ENCODE measurements around the gene F11R.

The F11R gene

DNA sequence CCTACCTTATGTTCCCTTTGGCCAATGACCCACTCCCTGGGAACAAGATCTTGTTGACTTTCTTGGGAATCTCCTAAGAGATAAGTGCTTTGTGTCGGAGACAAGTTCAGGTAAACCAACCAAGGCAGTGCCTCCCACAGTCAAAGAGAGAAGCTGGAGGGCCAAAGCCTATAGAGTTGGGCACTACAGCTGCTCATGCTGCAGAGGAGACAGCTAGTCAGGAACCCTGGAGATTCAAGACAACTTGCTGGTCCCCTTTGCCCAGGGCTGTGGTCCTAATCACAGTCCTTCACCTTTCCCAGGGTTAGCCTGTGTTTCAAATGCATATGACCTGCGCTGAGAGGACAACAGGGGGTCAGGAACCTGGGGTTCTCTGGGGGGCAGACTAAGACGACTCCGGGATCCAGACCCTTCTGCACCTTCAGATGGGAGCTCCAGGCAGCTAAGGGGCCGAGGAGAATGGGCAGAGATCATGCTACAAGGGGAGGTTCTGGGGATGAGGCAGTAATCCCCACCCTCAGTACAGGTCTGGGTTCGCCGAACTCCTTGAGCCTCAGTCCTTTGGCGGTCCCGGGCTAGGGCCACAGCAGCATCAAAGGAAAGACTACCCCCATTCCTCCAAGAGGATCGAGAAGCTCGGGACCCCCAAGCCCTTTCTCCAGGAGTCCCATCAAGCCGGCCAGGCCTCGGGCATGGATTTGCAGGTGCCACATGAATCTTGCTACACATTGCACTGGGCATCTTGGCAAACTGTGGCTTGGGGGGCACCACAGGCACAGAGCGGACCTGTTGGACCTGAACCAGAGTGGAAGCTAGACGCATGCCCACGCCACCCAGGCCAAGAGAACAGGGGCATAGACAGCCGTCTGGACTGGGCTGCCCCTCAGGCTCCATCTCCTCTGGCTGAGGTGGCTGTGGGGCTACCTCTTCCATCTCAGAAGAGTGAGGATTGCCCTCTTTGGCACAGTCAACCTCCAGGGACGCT lies 26.8 kb upstream of the F11R start:
- no peak overlapping the region for H3K9ac ChIP-seq (ENCODE audit: insufficient read length, low read depth)
- no peak for TF ChIP-seq ZNF274 (IDR thresholded peaks at IDR 0.05; ENCODE audit: low read depth, low read length)
- TF ChIP-seq YY1 (IDR thresholded peaks at IDR 0.05; ENCODE audit: insufficient read depth, insufficient read length): no peak
- TF ChIP-seq SUZ12 (IDR thresholded peaks at IDR 0.05; ENCODE audit: extremely low read depth, insufficient read depth, insufficient read length): no peak

DNA sequence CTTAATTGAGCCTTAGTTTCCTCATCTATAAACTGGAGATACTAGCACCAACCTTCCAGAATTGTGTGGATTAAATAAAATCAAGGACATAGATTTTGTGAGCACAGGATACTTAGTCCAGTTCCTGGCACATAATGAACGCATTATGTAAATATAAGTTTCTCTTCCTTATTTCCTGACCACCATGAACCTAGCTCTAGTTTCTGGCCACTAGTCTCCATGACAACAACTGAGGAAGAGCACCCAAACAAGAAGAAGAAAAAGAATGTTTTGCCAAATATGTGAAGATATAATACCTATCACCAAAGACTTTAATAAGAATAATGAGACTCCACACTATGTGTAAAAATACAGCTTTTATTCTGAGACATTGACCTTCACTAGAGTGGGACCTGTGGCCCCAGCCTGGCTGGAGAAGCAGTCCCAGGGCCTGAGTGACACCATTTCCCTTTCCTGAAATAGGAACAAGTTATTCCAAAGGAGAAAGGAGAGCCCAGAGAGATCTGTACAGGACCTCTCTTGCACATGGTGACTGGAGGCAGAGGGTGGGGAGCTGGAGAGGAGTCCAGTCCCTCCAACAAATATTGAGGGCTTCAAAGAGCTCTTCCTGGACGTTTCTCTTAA lies 25.8 kb upstream of the F11R start:
- Histone ChIP-seq H3K36me3 (ENCODE audit: insufficient read depth, insufficient read length, low read length) (peaks cover 34% of the 10 kb centered on the region), H3K27me3 (ENCODE audit: insufficient read depth, insufficient read length) (no peaks in the 10 kb centered on the region), H3K4me1 (ENCODE audit: insufficient read depth, insufficient read length) (no peaks in the 10 kb centered on the region), H3K9ac (ENCODE audit: insufficient read length, low read depth) (no peak overlapping the region), H3K9me3 (ENCODE audit: insufficient read depth, low read length) (peaks cover 40% of the 10 kb centered on the region), H3K4me3 (ENCODE audit: insufficient read length, low read depth) (peak overlapping the region; percentile 86)
- TF ChIP-seq ZNF274 (IDR thresholded peaks at IDR 0.05; ENCODE audit: low read depth, low read length): no peak
- no peak for TF ChIP-seq SUZ12 (IDR thresholded peaks at IDR 0.05; ENCODE audit: extremely low read depth, insufficient read depth, insufficient read length)
- no peak for TF ChIP-seq YY1 (IDR thresholded peaks at IDR 0.05; ENCODE audit: insufficient read depth, insufficient read length)
- DNase-seq (ENCODE audit: low read depth, low spot score): no peak

More for the DNA sequence above, 26.8 kb upstream of the F11R start:
- Histone ChIP-seq H3K27me3 (ENCODE audit: insufficient read depth, insufficient read length) (no peaks in the 10 kb centered on the region), H3K36me3 (ENCODE audit: insufficient read depth, insufficient read length, low read length) (peaks cover 24% of the 10 kb centered on the region), H3K4me3 (ENCODE audit: insufficient read length, low read depth) (no peak overlapping the region), H3K9me3 (ENCODE audit: insufficient read depth, low read length) (peaks cover 40% of the 10 kb centered on the region), H3K4me1 (ENCODE audit: insufficient read depth, insufficient read length) (no peaks in the 10 kb centered on the region)
- no peak for DNase-seq (ENCODE audit: low read depth, low spot score)

DNA sequence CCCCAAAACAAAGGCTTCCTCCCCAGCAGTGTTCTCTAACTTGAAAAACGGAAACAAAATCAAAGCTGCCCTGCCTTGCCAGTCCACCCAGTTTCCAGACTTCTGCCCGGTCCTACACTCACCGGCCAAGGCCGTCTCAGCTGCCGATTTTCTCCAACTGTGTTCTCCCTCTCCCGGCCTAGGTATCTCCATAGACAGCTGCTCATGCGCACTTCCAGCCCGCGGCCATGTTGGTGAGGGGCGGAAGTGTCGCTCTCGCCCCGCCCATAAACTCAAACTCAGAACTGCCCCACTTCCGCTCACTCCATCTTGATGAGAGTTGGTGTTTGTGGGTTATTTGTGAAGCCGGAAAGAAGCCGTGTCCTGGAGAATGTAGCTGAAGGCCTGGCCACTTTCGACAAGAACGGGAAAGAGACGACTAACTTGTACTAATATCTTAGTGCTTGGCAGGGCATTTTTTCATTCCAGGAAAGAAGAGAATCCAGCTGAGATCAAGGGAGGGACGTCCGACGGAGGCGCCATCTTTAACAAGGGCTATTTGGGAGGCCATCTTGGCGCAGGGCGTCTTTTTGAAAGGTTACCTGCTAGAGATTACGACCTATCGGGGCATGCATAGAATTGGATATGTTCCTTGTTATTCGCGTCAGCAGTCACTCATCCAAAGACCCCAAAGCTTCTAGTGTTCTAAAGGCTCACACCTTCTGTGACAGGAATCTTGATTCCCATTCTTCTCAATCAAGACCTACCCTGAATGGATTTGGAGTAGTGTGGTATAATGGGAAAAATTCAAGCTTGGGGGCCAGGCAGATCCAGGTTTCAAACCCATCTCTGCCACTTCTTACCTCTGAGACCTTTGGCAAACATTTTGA lies 25.0 kb upstream of the F11R start, which contains the start of gene USF1:
Gene USF1, minus strand, starts transcription at position 242 of the 869 bp plus-strand sequence. CDS start 2,702 bp downstream, outside the sequence.
- Histone ChIP-seq H3K4me3 (ENCODE audit: insufficient read length, low read depth) (peak within 1 kb of the TSS; percentile 86), H3K36me3 (ENCODE audit: insufficient read depth, insufficient read length, low read length) (peaks cover 41% of the 10 kb centered on the region), H3K4me1 (ENCODE audit: insufficient read depth, insufficient read length) (peaks cover 2% of the 10 kb centered on the region), H3K9ac (ENCODE audit: insufficient read length, low read depth) (peak within 1 kb of the TSS; percentile 95), H3K27me3 (ENCODE audit: insufficient read depth, insufficient read length) (no peaks in the 10 kb centered on the region), H3K9me3 (ENCODE audit: insufficient read depth, low read length) (peaks cover 40% of the 10 kb centered on the region)
- TF ChIP-seq YY1 (IDR thresholded peaks at IDR 0.05; ENCODE audit: insufficient read depth, insufficient read length): peak; percentile 97
- no peak for TF ChIP-seq SUZ12 (IDR thresholded peaks at IDR 0.05; ENCODE audit: extremely low read depth, insufficient read depth, insufficient read length)
- DNase-seq (ENCODE audit: low read depth, low spot score): peak; percentile 99

DNA sequence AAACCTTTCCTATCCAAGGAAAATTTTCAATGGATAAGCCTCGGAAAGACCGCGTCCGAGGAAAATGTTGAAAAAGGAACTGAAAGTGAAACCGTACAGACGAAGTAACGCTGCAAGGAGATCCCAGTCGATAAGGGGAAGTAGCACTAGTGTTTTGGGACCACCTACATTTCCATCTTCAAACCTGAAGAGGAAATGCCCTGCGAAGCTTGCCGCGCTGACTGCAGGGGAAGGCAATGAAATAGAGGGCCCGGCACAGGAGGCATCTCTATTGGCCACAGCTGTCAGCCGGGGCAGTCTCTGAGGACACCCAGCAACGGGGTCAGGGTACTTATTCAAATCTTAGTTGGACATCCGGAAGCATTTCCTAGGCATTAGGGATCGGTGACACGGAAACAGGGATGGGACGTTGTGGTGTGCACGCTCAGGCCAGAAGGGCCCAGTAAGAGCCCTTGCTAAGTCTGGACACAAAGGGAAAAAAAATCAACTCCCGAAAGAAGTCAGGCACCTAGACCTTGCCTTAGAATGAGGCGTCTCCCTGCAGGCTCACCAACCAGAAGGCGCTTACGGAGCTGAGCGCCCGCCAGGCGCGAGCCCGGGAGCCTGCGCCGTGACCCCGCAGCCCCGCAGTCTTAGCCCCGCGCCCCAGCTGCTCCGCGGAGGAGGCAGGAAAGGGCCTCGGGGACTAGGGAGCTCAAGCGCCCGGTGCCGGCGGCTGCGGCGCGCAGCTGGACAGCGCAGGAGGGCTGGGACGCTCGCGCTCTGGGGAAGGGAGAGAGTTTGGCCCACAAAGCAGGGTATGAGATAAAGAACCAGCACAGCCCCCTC lies 24.2 kb upstream of the F11R start:
- H3K4me1 ChIP-seq (ENCODE audit: insufficient read depth, insufficient read length): peaks cover 2% of the 10 kb centered on the region
- H3K4me3 ChIP-seq (ENCODE audit: insufficient read length, low read depth): peak overlapping the region; percentile 86
- TF ChIP-seq ZNF274 (IDR thresholded peaks at IDR 0.05; ENCODE audit: low read depth, low read length): no peak
- TF ChIP-seq SUZ12 (IDR thresholded peaks at IDR 0.05; ENCODE audit: extremely low read depth, insufficient read depth, insufficient read length): no peak
- no peak for TF ChIP-seq YY1 (IDR thresholded peaks at IDR 0.05; ENCODE audit: insufficient read depth, insufficient read length)
- H3K27me3 ChIP-seq (ENCODE audit: insufficient read depth, insufficient read length): no peaks in the 10 kb centered on the region
- peak overlapping the region; percentile 95 for H3K9ac ChIP-seq (ENCODE audit: insufficient read length, low read depth)
- DNase-seq (ENCODE audit: low read depth, low spot score): peak; percentile 28
- peaks cover 39% of the 10 kb centered on the region for H3K9me3 ChIP-seq (ENCODE audit: insufficient read depth, low read length)
- peaks cover 49% of the 10 kb centered on the region for H3K36me3 ChIP-seq (ENCODE audit: insufficient read depth, insufficient read length, low read length)

DNA sequence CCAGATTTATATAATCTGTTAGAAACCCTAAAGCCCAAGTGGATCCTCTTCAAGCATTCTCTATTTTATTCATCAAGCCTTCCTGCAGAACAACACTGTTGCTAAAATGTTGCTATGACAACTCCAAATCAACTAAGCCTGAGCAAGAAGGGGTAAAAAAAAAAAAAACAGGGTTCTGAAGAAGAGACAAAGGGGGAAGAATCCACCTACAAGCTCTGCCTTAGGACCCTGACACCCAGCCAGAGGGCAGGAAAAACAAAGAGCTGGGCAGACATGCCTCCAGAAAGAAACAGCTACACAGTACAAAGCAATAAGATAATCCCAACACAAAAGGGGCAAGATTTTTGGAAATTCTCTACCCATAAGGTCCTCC lies 23.6 kb upstream of the F11R start:
- peak overlapping the region; percentile 86 for H3K4me3 ChIP-seq (ENCODE audit: insufficient read length, low read depth)

DNA sequence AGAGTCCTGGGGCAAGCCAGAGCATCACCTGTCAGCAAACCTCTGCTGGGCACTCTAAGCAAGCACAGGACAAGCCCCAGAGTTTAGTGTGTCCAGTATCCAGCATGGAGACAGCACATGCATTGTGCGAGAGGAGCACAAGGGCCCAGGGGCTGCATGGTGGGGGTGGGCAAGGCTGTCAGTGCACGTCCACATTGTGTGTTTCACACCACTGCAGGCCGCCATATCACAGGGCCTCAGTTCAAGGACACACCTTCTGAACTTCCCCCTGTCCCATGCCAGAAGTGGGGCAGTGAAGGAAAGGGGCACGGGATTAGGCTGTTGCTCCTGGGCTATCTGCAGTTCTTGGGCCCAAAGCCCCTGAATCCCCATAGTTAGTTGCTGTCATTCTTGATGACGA lies 18.6 kb upstream of the F11R start:
- Histone ChIP-seq H3K9me3 (ENCODE audit: insufficient read depth, low read length) (no peaks in the 10 kb centered on the region; the same call in 1 of the 2 replicates), H3K4me3 (ENCODE audit: insufficient read length, low read depth) (no peak overlapping the region), H3K4me1 (ENCODE audit: insufficient read depth, insufficient read length) (peaks cover 2% of the 10 kb centered on the region), H3K9ac (ENCODE audit: insufficient read length, low read depth) (no peak overlapping the region), H3K36me3 (ENCODE audit: insufficient read depth, insufficient read length, low read length) (peaks cover 61% of the 10 kb centered on the region), H3K27me3 (ENCODE audit: insufficient read depth, insufficient read length) (no peaks in the 10 kb centered on the region)
- no peak for TF ChIP-seq SUZ12 (IDR thresholded peaks at IDR 0.05; ENCODE audit: extremely low read depth, insufficient read depth, insufficient read length)
- TF ChIP-seq ZNF274 (IDR thresholded peaks at IDR 0.05; ENCODE audit: low read depth, low read length): no peak
- TF ChIP-seq YY1 (IDR thresholded peaks at IDR 0.05; ENCODE audit: insufficient read depth, insufficient read length): no peak
- DNase-seq (ENCODE audit: low read depth, low spot score): no peak

More for the DNA sequence above, 23.6 kb upstream of the F11R start:
- peaks cover 2% of the 10 kb centered on the region for H3K4me1 ChIP-seq (ENCODE audit: insufficient read depth, insufficient read length)
- no peak for TF ChIP-seq SUZ12 (IDR thresholded peaks at IDR 0.05; ENCODE audit: extremely low read depth, insufficient read depth, insufficient read length)
- no peak for TF ChIP-seq YY1 (IDR thresholded peaks at IDR 0.05; ENCODE audit: insufficient read depth, insufficient read length)
- TF ChIP-seq ZNF274 (IDR thresholded peaks at IDR 0.05; ENCODE audit: low read depth, low read length): no peak
- no peak for DNase-seq (ENCODE audit: low read depth, low spot score)
- H3K9ac ChIP-seq (ENCODE audit: insufficient read length, low read depth): peak overlapping the region; percentile 95
- peaks cover 54% of the 10 kb centered on the region for H3K36me3 ChIP-seq (ENCODE audit: insufficient read depth, insufficient read length, low read length)
- H3K9me3 ChIP-seq (ENCODE audit: insufficient read depth, low read length): peaks cover 33% of the 10 kb centered on the region
- H3K27me3 ChIP-seq (ENCODE audit: insufficient read depth, insufficient read length): no peaks in the 10 kb centered on the region

Measured in NT2/D1 (cell line).